HG03159 (cell line): ENCODE measurements around the gene NLRP6.

ENCODE experiments used
- ATAC-seq: cut with Tn5 transposase; IDR thresholded peaks from one replicate; pipeline ENCODE4 v1.9.1; 2021; ENCODE audit warnings: mild to moderate bottlenecking, moderate library complexity; ENCODE audit not compliant: unreplicated experiment

Gene NLRP6

GRCh38 chr11:255816-256215, 22.4 kb upstream of the NLRP6 start:
- no peak for ATAC-seq

- ATAC-seq: no peak
Observed at GRCh38 chr11:256952-257737, 21.1 kb upstream of the NLRP6 start.

GRCh38 chr11:257766-258493, 20.3 kb upstream of the NLRP6 start:
- no peak for ATAC-seq

- ATAC-seq: no peak
Observed at GRCh38 chr11:259413-259812, 18.8 kb upstream of the NLRP6 start.

GRCh38 chr11:261624-262023, 16.6 kb upstream of the NLRP6 start:
- ATAC-seq: no peak

GRCh38 chr11:266676-267439, 11.3 kb upstream of the NLRP6 start:
- no peak for ATAC-seq

GRCh38 chr11:267491-267994, 10.7 kb upstream of the NLRP6 start:
- ATAC-seq: no peak

GRCh38 chr11:268716-269145, 9.5 kb upstream of the NLRP6 start:
- peak; percentile 41 for ATAC-seq

GRCh38 chr11:269146-269890, 8.9 kb upstream of the NLRP6 start:
- peak; percentile 66 for ATAC-seq

GRCh38 chr11:270451-271318, 7.5 kb upstream of the NLRP6 start:
- ATAC-seq: no peak

- no peak for ATAC-seq
Observed at GRCh38 chr11:271319-271715, 6.9 kb upstream of the NLRP6 start.

GRCh38 chr11:272195-272930, 5.8 kb upstream of the NLRP6 start:
- ATAC-seq: no peak

- ATAC-seq: no peak
Observed at GRCh38 chr11:272931-273198, 5.3 kb upstream of the NLRP6 start.

GRCh38 chr11:276219-276618, 2.0 kb upstream of the NLRP6 start:
- no peak for ATAC-seq

- ATAC-seq: no peak
Observed at GRCh38 chr11:279040-279965, 1.1 kb downstream of the NLRP6 start.

GRCh38 chr11:279966-280705, 1.9 kb downstream of the NLRP6 start:
- no peak for ATAC-seq

- ATAC-seq: no peak
Observed at GRCh38 chr11:280706-281485, 2.7 kb downstream of the NLRP6 start.
